Dedifferentiated amniotic fluid mesenchymal stem cell (primary cell): ENCODE results near the gene TFAP2D.

ENCODE experiments used
- DNase-seq: peaks from one replicate; pipeline ENCODE4 v3.0.0-alpha.2; 2016; ENCODE audit errors: extremely low spot score

The TFAP2D gene

DNA sequence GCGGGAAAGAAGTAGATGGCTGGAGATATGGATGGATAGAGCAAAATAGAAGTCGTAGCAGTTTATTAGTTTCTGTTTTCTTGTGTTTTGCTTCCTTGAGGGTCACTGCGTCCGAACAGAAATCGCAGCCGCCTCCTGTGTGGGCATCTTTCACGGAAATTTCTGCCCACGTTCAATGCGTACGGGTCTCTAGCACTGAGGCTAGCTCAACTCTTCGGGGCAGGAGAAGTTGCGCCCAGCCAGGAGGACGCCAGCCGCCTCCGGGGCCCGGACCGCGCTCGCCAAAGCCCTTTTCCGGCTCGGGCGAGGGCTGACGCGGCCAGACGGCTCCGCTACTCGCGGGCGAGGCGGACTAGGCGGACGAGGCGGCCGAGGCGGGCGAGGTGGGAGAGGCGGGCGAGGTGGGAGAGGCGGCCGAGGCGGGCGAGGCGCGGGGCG, 106.2 kb downstream of the TFAP2D start:
- no peak for DNase-seq

- no peak for DNase-seq
These were observed 106.9 kb downstream of the TFAP2D start for GRCh38 chr6:50819904-50820868.

DNA sequence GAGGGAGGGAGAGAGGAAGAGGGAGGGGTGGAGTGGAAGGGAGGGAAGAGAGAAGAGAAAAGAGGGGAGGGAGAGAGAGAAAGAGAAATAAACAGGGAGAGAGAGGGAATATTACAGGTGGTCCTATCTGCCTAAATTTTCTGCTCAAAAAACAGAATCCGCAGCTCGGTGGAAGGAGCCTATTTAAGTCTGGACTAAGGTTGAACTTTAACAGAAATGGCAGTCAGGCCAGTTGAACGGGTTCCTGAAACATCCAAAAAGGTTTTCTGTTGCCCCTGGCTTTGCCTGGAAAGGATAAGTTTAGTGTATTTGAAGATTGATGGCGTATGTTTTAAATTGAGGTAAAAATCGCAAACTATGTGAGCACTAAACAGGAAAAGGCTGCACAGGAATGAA, 107.5 kb downstream of the TFAP2D start:
- no peak for DNase-seq

DNA sequence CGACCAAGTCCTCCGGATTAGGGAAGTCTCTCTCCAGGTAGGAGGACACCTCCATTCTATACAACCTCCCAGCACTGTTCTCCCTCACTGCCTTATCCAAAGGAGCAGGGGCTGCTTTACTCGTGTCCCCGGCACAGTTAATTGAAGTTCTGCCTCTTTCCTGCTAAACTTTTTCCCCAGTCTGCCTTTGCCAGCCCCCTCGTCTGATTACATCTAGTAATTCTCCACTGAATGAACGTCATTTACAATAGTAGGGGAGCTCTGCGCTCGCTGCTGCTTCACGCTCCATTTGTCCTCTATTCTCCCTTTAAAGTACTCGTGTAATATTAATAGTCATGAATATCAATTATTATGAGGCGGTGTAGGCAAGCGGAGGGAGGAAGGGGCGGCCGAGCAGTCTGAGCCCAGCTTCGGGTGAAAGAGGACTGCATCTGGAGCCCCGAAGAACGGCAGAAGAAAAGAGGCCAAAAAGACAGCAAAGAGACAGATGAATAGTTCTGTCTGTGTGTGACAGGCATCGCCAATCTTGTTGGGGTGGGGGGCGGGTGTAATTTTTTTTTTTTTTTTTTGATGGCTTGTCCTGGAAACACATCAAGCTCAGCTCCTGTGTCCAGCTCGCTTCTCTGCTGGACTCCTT, 108.2 kb downstream of the TFAP2D start:
- no peak for DNase-seq

DNA sequence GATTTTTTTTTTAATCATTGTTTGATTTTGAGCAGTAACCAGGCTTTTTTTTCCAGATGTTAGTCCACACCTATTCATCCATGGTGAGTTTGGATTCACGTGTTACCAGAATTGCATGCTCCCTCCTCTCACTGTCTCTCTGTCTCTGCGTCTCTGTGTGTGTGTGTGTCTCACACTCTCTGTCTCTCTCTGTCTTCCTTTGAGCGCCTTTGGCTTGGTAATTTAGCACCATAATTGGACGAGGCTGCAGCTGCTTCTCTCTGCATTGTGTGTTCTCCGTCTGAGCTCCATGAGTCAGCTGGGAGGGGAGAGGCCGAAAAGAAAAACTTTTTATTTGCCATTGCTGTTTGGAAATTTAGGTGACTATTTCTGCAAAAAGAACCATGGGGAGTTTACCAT, 108.8 kb downstream of the TFAP2D start:
- no peak for DNase-seq
